Stimulated activated CD4-positive, alpha-beta T cell treated with anti-CD3 and anti-CD28 coated beads, Interleukin-2, amount 100 ng/mL, for 48 hours (primary cell): ENCODE data around the gene LY6G6F.
A peak's percentile ranks its signal among the peaks of the same experiment; 100 is the strongest.

Source experiments
- DNase-seq, 2 donors: peaks; one replicate each; pipeline ENCODE4 v3.0.0-alpha.2; 2020

LY6G6F gene

DNA sequence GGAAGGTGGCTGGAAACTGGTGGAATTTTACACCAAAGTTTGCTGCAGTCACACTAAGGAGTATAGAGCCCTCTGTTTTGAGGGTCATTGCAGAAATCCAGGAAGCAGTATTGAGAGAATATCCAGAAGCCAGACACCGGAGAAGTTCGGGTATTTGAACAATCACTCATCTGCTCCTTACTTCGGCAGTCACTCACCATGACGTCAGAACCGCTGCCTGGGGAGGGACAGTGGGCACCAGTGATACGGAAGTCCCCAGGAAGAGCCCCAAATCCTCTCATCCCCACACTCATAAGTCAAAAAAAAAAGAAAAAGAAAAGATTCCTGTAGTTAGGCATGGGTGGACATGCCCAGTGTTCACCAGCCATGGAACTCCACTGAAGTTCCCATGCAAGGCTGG is 29.8 kb upstream of the LY6G6F start:
- DNase-seq, result no peak

GRCh38 chr6:31677955-31678354 is 28.7 kb upstream of the LY6G6F start:
- no peak for DNase-seq

GRCh38 chr6:31680226-31681134 is 26.2 kb upstream of the LY6G6F start, which contains the start of gene LY6G5C:
TSS of gene LY6G5C (minus strand) at chr6:31681067. CDS start at chr6:31680373, 694 bp downstream.
- peak; percentile 57 to 64 for DNase-seq

- DNase-seq, result peak; percentile 30 to 41
Observed at GRCh38 chr6:31681135-31681671, 25.5 kb upstream of the LY6G6F start.

GRCh38 chr6:31683591-31683990 is 23.1 kb upstream of the LY6G6F start:
- no peak for DNase-seq

DNA sequence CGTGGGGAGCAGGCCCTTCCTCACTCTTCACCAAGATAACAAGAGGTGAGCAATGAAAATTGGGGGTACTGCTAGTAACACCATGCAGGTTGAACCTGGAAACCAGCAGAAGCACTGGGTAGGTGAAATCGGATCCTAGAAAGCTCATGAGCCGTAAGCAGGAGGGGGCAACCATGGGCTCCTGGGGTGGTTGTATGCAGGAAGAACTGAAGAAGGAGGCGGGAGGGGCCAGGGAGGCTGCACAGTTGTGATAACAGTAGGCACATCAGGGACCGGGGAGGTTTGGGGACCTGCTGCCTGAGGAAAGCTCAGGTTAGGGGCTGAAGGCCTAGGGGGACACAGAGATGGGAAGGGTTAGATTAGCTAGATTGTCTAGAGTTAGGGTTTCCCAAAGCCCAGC is 20.2 kb upstream of the LY6G6F start:
- no peak for DNase-seq

DNA sequence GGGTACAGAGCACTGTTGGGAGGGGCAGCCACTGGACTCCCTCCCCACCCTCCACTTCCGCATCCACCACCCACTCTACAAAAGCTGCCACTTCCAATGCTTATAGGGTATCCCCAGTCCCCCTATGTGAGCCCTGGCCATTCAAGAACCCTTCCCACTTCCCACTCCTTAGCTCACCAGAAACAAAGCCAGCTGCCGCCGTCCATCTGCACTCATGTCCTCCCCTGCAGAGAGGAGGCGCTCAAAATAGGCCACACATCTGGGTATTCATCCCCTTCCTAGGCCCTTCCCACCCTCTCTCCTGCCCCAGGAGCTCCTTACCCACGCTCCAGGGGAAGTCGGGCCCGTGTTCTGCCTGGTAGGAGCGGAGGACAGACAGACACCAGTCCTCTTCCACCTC is 19.3 kb upstream of the LY6G6F start:
- DNase-seq, result no peak

- no peak for DNase-seq
Observed at GRCh38 chr6:31687860-31688693, 18.6 kb upstream of the LY6G6F start.

- DNase-seq, result no peak
Observed at GRCh38 chr6:31689249-31690110, 17.2 kb upstream of the LY6G6F start.

DNA sequence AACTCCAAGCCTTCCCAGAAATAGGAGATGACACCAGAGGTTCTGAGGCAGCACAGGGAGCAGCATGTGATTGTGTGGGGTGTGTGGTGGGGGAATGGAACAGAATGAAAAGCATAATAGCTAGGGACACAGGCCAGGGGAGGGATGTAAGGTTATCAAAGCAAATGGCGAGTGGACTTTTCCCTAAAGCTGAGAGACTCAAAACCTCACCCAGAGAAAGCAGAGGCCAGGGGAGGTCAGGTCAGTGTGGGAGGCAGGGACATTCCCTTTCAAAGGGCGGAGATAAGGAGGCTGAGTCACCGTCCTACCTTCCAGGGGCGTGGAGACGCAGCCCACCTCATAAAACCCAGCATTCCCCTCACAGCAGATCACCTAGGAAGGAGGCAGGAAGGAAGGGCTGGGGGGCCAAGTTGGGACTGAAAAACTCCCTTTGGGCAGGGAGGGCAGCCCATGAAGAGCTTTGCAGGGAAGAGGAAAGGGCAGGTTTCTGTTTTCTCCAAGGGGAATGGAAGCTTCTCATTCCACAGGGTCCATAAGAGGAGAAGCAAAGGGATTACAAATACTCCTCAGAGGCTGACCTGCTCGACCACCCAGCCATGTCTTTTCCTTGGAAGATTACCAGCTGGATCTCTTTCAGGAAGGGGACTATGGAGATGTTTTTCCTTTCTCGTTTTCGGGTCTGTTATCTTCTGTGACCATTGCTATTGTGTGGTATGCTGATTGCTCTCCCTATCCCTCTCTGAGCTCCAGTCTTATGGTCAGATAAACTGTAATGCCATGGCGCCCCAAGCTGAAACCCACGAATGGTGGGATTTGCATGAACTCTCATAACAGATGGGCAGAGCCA is 16.2 kb upstream of the LY6G6F start:
- DNase-seq, result no peak

- DNase-seq, result no peak
Observed at GRCh38 chr6:31691078-31691463, 15.6 kb upstream of the LY6G6F start.

DNA sequence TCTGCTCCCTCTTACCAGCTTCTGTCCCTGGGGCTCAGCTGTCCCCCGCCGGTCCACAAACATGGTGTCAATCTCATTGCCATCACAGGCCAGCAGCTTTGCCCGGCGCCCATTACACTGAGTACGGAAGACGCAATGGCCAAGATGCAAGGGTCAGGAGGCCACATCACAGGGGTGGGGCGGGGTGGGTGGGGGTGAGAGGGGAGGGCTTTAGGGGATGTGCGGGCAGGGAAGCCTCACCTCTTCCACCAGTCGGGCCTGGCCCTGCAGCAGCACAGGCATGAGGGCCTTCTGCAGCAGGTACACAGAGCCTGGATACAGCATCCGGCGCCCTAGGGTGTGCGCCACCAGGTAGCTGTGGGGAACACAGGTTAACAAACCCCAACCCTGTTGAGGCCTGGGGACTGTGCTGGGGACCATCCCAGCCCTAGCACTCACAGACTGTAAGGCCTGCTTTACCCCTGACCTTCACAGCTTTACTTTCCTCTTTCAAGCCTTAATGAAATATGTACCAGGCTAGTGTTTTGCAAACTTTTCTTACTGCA is 15.0 kb upstream of the LY6G6F start:
- no peak for DNase-seq

DNA sequence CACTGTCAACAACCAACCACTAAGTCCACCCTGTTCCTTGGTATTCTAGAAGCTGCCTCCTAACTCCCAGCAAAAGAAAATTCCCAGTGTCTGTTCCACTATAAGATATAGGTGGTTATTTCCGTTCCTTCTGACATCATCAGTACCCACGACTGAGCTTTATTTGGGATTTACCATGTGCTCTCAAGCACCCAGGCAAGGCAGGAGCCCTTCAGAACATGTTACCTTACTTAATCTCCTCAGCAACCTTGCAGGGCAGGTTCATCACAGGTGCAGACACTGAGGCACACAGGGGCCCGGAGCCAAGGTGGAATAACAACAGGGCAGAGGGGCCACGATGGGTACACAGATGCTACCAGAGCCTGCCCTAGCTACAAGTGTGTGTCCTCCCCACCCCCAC is 14.3 kb upstream of the LY6G6F start:
- DNase-seq, result no peak

- DNase-seq, result no peak
Observed at GRCh38 chr6:31692886-31693285, 13.8 kb upstream of the LY6G6F start.

- no peak for DNase-seq
Observed at GRCh38 chr6:31693535-31693934, 13.1 kb upstream of the LY6G6F start.

GRCh38 chr6:31697555-31697954 is 9.1 kb upstream of the LY6G6F start:
- DNase-seq, result no peak

DNA sequence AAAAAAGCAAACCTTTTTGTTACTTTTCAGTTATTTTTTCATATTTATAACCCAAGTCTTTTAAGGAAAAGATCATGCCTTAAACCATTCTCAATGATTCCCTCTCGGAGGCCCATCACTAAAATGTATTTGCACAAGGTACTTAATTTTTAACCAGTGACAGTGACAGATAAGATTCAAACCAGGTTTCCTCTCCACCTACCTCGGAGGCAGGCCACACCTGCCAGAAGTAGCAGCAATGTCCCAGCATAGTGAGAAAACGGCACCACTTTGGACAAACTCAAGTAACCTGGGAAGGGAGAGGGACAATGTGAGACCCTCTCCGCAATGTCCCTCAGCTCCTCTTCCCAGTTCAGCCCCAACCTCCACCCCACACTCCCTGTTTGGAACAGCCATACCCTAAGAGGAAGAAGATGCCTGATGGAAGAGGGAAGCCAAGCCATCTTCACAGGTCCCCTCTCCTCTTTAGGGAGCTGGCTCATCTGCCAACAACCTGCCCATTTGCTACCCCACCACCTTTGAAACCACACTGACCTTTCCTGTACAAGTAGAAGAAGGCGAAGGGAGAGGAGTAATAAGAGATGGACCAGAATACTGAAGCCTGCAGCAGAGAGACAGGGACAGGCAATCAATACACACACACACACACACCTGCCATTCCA is 5.8 kb upstream of the LY6G6F start:
- no peak for DNase-seq

GRCh38 chr6:31701666-31702404 is 4.8 kb upstream of the LY6G6F start:
- DNase-seq, result no peak

- peak in 1 of 2 donors; percentile 32 for DNase-seq
Observed at GRCh38 chr6:31702405-31702818, 4.3 kb upstream of the LY6G6F start.
